ENCODE results near the gene ANO10. TPM values are rescaled to one million over a fixed set of nuclear protein-coding genes. Genes with fewer than 3 reads are reported as not detected.
"Not testable (repeated sequence)": the region's sequence is repeated elsewhere in the genome, so short reads cannot be mapped to it uniquely, and the experiment has no call there.

Gene ANO10
- total and polyA plus RNA-seq, 2 of the 8 experiments (the other 6 are each of a cell fraction or from before 2014, with no cell fraction given), result 38.0 to 53.2 TPM

- H4K8ac ChIP-seq (ENCODE audit: extremely low read depth, insufficient read depth, low read length); H3K4me3 ChIP-seq (ENCODE audit: extremely low read depth in 1 of 4, insufficient read depth in 2 of 4, low read depth in 3 of 4, low read length in 4 of 4); FAIRE-seq; H3K9ac ChIP-seq (replicated peaks in 1 of 4; ENCODE audit: extremely low read depth in 1 of 4, low read depth in 3 of 4, low read length in 3 of 4); H4K91ac ChIP-seq (replicated peaks; ENCODE audit: insufficient read length, low read length); H4K5ac ChIP-seq (ENCODE audit: insufficient read length, low read depth, low read length); H3K23me2 ChIP-seq (ENCODE audit: low read depth, low read length); H3K4me2 ChIP-seq (ENCODE audit: insufficient read depth in 1 of 2, low read depth in 2 of 2, low read length in 2 of 2); H2AFZ ChIP-seq (ENCODE audit: low read length); H2BK12ac ChIP-seq (ENCODE audit: low read depth, low read length); H3K56ac ChIP-seq (replicated peaks; ENCODE audit: insufficient read length, low read depth, low read length); H3K4me1 ChIP-seq (replicated peaks in 1 of 4; ENCODE audit: control insufficient read depth in 3 of 4, insufficient read depth in 4 of 4, low read length in 3 of 4); H3K79me1 ChIP-seq (ENCODE audit: low read depth, low read length); H4K20me1 ChIP-seq (replicated peaks in 1 of 2; ENCODE audit: control insufficient read depth in 1 of 2, insufficient read depth in 2 of 2, low read length in 2 of 2); DNase-seq (ENCODE audit: low read depth in 1 of 2, low spot score in 2 of 2); H2AK5ac ChIP-seq (ENCODE audit: low read depth, low read length); H3K9me3 ChIP-seq (ENCODE audit: insufficient read depth in 2 of 2, low read depth in 1 of 2, low read length in 1 of 2); H3K4ac ChIP-seq (replicated peaks; ENCODE audit: insufficient read length, low read depth, low read length); H3K27ac ChIP-seq (ENCODE audit: low read depth, low read length); H2BK20ac ChIP-seq (ENCODE audit: low read length); H3K23ac ChIP-seq (ENCODE audit: insufficient read length); H2BK5ac ChIP-seq (ENCODE audit: low read depth, low read length); H3K79me2 ChIP-seq (ENCODE audit: control insufficient read depth in 1 of 2, insufficient read depth in 2 of 2, low read length in 2 of 2); H3K14ac ChIP-seq (ENCODE audit: insufficient read length); H3K36me3 ChIP-seq (ENCODE audit: control insufficient read depth in 2 of 4, insufficient read depth in 4 of 4, low read length in 3 of 4); H2BK120ac ChIP-seq (replicated peaks; ENCODE audit: low read depth, low read length); H3K18ac ChIP-seq (ENCODE audit: extremely low read depth, low read length); H3K27me3 ChIP-seq (replicated peaks in 1 of 4; ENCODE audit: control insufficient read depth in 3 of 4, extremely low read depth in 1 of 4, insufficient read depth in 3 of 4, low read length in 3 of 4); POLR2A ChIA-PET (ENCODE audit: partially characterized antibody); H2BK15ac ChIP-seq (ENCODE audit: low read length): not testable (repeated sequence)
- CTCF ChIA-PET (ENCODE audit: partially characterized antibody), result interaction anchor here (1.1 to 1.3 kb wide), 2 partner anchors 23 to 147 kb away, joined by 4 read pairs; no protein-coding TSS in a partner anchor
- WGBS, 2 experiments (ENCODE audit: extremely low coverage in 1 of 2, insufficient coverage in 1 of 2, insufficient read length in 1 of 2, insufficient replicate concordance in 2 of 2, low coverage in 1 of 2, low lambda C conversion rate in 2 of 2, missing lambda C conversion rate in 1 of 2), result 87% methylated on average over 2 of the region's 2 CpGs; no CpG with 5 or more reads in 1 of the 2 experiments
These were observed 265.8 kb downstream of the ANO10 start for GRCh38 chr3:43356033-43356432.

Measured in H1 (cell line).